Neural cell (in vitro differentiated cells): ENCODE results near the gene AGA.

Experiments
- CTCF ChIP-seq: fragments of 450-650 bp; IDR thresholded peaks from 2 replicates; pipeline ENCODE4 v1.5.1; 2014; ENCODE audit warnings: antibody characterized with exemption, mild to moderate bottlenecking, moderate library complexity; ENCODE audit not compliant: poor library complexity, severe bottlenecking
- EP300 ChIP-seq: fragments of 450-650 bp; conservative IDR thresholded peaks from 2 replicates; pipeline ENCODE4 v1.6.1; 2014; ENCODE audit warnings: antibody characterized with exemption, mild to moderate bottlenecking, moderate library complexity; ENCODE audit not compliant: poor library complexity, severe bottlenecking
- EZH2 ChIP-seq: fragments of 200-600, 300-800 bp; shearing (Covaris generic), sonication (generic); IDR thresholded peaks from 2 replicates; pipeline ENCODE4 v1.6.1; 2014; ENCODE audit warnings: antibody characterized with exemption, low read length, borderline replicate concordance, mild to moderate bottlenecking; ENCODE audit not compliant: insufficient read depth, poor library complexity, severe bottlenecking
- MXI1 ChIP-seq: fragments of 450-650 bp; conservative IDR thresholded peaks from 2 replicates; pipeline ENCODE4 v1.6.1; 2014; ENCODE audit warnings: antibody characterized with exemption, mild to moderate bottlenecking; ENCODE audit not compliant: poor library complexity, severe bottlenecking
- POLR2AphosphoS5 ChIP-seq: IDR thresholded peaks from 2 replicates; pipeline ENCODE4 v1.6.1; 2012
- RAD21 ChIP-seq: fragments of 450-650 bp; conservative IDR thresholded peaks from 2 replicates; pipeline ENCODE4 v1.6.1; 2014; ENCODE audit warnings: antibody characterized with exemption, mild to moderate bottlenecking, moderate library complexity
- REST ChIP-seq: IDR thresholded peaks from 2 replicates; pipeline ENCODE4 v1.6.1; 2012; ENCODE audit warnings: borderline replicate concordance
- TAF1 ChIP-seq: IDR thresholded peaks from 2 replicates; pipeline ENCODE4 v1.6.1; 2012; ENCODE audit warnings: low read depth

- TF ChIP-seq CTCF (no peak), EZH2 (no peak), REST (no peak), RAD21 (no peak), TAF1 (no peak), POLR2AphosphoS5 (no peak), MXI1 (no peak), EP300 (no peak)
These were observed 38.6 kb upstream of the AGA start for GRCh38 chr4:177480795-177481194.
